ENCODE results near the gene USH1C. TPM values are rescaled to one million over a fixed set of nuclear protein-coding genes. Genes with fewer than 3 reads are reported as not detected.

Gene USH1C
- total RNA-seq, 1 donor from 2014 or later, result not detected

DNA sequence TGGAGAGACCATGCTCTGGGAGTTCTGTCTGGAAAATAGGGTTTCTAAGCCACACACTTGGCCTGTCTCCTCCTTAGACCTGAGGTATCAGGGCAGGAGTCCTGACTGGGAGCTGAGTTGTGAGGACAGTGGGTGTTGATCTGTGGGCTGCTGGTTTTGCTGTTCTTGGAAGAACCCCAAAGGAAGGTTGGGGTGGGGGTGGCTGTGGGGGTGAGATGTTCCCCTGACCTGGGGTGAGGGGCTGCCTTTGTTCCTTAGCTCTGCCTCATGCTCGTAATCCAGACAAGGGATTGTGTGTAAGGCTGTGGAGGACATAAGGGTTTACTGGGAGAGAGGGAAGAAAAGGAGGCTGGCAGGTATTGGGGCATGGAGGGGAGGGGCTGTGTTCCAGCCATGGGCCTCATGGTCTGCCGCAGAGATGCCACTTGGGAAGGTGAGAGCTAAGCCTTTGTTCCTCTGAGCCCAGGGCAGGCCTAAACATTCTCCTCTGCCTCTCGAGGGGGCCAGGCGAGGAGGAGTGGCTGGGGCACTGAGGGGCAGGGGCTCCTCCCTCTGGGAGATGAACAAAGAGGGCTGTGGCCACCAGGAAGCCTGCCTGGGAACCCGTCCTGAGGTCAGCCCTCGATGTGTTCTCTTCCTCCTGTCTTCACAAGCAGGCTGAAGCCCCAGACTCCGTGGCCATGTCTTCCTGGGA, 7.3 kb upstream of the USH1C start:
- DNase-seq (ENCODE audit: low spot score), result peak; percentile 69
- intact Hi-C loops (cut with DNase I), result no loop called here

DNA sequence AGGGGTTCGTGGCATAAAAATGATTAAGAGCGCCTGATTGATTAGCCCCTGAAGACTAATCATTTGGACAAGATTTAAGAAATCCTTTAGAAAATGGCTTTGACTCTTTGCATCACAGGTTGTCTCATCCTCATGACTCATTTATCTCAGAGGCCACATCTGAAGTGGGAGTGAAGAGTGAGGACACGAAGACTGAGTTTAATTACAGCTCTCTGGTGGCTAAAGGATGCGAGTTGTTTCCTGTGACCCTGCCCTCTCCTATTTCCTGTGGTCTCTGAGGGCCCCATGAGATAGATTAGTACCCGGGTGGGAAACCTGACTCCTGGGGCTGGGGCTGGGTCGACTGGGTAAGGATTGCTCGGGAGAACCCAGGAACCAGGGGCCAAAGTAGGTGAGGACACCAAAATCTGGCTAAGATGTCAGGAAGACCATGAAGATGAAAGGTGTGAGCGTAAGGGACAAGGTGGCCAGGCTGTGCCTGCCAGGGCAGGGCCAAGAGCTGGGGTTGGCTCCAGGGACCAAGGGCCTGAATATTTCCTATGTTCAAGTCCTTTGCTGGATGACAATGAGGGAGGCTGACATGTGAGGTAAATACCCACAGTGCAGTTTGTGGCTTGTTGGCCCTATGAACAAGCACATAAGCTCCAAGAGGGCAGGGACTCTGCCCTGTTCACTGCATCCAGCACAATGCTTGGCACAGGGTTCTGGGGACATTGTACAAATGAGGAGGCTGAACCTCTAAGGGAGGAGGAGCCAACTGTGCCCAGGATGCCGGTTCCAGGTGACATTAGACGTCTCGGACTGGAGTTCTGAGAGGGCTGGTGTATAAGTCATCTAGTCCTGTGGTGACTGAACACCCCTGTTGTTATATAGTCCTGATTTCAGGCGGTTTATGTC, 6.5 kb upstream of the USH1C start:
- DNase-seq (ENCODE audit: low spot score), result peak; percentile 56
- intact Hi-C loops (cut with DNase I), result no loop called here

DNA sequence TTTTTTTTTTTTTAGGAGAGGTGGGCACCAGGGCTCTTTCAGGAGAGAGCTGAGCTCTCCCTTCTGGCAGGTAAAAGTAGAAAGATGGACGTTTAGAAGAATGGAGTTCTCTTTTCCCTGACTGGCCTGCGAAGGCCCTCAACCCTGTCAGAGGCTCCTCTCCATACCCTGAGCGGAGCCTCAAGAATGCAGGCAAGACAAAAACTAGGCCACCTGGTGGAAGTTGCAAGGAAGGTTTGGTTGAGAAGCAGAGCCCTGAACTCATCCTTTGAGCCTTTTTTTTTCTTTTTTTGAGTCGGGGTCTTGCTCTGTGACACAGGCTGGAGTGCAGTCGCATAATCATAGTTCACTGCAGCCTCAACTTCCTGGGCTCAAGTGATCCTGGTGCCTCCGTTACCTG, 4.2 kb upstream of the USH1C start:
- no peak for DNase-seq (ENCODE audit: low spot score)
- intact Hi-C loops (cut with DNase I), result no loop called here

DNA sequence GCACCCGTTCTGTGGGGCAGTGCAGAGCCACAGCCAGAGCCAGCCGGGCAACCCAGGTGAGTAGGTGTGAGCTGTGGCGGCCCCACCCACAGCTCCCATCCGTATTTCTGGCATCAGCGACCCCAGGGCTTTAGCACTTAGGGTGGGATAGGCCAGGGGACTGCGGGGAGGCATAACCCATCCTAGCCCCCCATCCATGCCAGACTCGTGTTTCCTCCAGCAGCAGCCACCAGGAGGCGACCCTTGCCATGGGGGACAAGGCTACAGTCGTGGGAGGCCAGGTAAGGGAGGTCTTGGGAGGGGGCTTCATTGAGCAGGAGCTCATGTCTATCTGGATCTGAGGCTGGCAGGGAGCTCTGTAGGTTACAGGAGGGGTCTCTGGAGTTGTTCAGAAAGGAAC, 3.7 kb upstream of the USH1C start:
- intact Hi-C loops (cut with DNase I), result no loop called here
- DNase-seq (ENCODE audit: low spot score), result peak; percentile 75

DNA sequence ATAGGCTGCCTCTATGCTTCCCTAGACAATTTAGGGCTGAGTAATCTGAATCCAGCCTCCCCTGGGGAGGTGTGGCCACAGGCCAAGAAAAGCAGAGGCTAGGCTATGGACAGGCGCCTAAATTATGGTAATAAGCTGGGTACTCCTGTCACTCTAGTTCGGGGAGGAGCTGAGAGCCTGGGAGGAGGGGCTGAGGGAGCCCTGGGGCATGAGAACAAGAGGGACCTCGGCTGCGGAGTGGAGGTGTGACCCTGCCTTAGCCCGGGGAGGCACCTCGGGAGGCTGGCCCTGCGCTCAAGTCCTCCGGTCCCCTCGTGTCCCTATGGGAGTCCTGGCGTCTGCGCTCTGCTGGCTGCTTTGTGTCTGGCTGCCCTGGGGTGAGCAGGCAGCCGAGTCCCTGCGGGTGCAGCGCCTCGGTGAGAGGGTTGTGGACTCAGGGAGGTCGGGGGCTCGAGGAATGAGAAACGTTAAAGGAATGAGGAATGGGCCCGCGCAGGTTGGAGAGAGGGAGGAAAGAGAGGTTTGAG, 2.9 kb upstream of the USH1C start, which contains the start of gene OTOG:
Gene OTOG, plus strand, starts transcription at position 209 of the 527 bp plus-strand sequence. Its CDS starts 114 bp downstream, at position 323.
- peak; percentile 56 for DNase-seq (ENCODE audit: low spot score)
- intact Hi-C loops (cut with DNase I), result no loop called here

DNA sequence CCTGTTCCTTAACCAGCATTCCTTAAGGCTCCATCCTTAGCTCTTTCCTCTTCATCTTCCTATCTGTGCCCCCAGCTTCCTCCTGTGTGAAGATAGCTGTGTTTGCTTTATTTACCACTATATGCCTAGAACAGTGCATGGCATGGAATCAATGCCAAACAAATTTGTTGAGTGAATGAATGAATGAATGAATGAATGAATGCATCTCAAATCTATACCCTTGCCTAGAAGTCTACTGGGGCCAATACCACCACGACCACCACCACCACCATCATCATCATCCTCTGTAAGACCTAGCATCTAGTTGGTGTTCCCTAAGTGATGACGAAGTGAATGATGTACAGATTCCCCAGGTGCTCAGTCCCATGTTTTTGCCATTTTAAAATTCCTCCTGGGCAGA, 2.0 kb upstream of the USH1C start:
- no peak for DNase-seq (ENCODE audit: low spot score)
- intact Hi-C loops (cut with DNase I), result no loop called here

DNA sequence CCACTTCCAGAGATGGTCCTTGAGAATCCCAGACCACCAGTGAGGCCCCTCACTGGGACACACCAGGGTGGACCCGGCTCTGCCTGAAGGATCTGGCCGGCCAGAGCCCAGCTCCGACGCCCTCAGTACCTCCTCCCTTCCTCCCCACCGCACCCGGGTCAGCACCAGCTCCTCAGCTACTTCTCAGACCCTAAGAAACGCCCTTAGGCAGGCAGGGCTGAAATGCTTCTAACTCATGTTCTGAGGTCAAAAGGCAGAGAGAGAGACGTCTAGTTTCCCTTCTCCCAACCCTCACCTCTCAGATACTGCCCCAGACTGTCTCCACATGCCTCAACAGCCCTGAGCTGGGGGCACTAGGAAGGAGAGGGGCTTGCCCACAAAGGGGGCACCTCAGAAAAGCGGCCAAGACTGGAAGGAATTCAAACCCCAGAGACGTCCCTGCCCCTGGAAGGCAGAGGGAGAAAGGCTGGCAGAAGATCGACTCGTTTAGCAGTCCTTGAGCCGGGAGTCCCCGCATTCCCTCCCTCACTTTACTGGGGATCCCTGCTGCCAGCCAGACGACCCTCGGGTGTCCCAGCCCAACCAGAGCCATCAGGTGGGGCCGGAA, 539 bp downstream of the USH1C start:
- DNase-seq (ENCODE audit: low spot score), result peak; percentile 67
- intact Hi-C loops (cut with DNase I), result no loop called here

DNA sequence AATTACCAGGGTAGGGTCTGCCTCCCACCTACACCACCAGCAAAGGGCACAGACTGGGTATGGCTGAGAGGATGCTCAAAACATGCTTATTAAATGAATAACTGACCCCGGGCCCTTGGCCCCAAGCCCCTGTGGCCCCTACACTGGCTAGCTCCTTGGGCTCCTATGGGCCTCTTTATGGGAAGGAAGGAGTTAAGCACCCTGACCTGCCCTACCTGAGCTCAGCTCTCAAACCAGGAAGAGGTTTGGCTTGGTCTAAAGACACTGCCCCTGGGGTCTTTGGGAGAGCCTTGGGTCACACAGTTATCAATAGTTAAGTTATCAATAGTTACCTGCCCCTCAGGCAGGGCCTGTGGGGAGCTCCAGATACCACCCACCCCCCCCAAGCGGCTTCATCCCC, 1.2 kb downstream of the USH1C start:
- DNase-seq (ENCODE audit: low spot score), result no peak
- intact Hi-C loops (cut with DNase I), result no loop called here

DNA sequence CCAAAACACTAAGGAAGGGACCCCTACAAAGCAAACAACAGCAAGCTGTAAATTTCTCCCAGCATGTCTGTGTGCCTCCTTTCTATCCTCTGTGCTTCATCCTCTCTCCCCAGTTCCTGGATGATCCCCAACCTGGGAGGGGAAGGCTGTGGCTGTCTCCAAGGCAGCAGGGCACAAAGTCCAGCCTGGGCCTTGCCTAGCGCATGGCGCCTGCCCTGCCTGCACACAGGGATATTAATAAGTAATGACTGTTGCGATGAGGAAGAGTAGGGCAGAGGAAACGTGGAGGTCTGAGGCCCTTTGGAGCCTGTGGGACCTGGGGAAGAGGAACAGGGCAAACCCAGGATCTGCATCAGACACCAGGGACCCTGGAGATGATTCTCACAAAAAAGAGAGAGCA, 2.0 kb downstream of the USH1C start:
- intact Hi-C loops (cut with DNase I), result no loop called here
- DNase-seq (ENCODE audit: low spot score), result peak; percentile 61

DNA sequence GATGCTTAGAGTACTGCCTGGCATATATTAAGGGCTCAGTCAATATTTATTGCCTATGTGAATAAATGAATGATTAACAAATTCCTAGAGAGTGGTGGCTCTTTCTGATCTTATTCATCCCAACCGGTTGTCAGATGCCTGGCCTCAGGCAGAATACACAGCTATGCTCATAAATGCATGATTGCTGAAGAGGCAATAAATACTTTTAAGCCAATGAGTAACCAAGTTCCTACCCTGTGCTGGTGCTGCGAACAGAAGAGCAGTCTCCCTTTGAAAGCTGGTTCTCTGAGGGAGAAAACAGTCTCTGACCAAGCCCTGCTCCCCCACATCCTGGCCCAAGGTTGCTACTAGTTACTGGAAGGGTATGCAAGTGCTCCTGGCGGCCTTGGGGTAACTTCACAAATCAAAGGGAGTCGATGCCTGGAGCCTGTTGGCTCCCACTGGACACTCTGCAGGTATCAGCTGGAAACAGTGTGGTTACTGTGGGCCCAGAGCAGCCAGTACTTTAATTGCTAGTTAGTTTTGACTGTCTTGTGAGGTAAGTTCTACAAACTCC, 2.8 kb downstream of the USH1C start:
- intact Hi-C loops (cut with DNase I), result no loop called here
- DNase-seq (ENCODE audit: low spot score), result peak; percentile 51

DNA sequence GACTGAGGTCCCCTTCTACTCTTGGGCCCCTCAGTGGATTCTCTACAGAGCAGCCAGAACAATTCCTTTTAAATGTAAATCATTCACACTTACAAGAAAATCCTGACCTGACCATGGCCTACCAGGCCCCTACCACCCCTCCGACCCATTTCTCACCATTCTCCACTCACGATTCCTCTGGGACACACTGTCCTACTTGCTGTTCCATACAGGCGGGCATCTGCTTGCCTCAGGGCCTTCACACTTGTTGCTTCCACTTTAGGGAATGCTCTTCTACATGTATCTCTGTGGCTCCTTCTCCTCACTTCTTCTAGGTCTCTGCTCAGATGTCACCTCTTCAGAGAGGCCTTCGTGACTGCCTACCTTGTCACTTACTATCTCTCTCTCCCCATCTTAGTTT, 3.4 kb downstream of the USH1C start:
- no peak for DNase-seq (ENCODE audit: low spot score)
- intact Hi-C loops (cut with DNase I), result no loop called here

DNA sequence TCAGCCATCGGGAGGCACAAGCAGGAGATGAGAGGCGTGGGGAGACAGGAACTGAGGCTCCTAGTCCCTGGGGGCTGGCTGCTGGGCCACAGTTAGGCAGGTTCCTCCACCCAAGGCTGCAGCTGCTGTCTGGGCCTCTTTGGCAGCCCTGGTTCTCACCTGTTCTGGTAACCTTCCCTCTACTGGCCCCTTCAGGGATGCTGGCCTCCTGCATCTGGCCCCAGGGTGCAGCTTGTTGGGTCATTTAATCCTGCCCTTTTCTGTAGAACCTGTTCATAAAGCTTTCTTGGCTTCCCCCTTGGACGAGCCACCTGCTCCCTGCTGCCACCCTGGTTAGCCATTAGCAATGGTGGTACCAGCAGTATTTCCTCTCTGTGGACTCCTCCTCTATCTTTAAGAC, 5.5 kb downstream of the USH1C start:
- DNase-seq (ENCODE audit: low spot score), result no peak
- intact Hi-C loops (cut with DNase I), result no loop called here

DNA sequence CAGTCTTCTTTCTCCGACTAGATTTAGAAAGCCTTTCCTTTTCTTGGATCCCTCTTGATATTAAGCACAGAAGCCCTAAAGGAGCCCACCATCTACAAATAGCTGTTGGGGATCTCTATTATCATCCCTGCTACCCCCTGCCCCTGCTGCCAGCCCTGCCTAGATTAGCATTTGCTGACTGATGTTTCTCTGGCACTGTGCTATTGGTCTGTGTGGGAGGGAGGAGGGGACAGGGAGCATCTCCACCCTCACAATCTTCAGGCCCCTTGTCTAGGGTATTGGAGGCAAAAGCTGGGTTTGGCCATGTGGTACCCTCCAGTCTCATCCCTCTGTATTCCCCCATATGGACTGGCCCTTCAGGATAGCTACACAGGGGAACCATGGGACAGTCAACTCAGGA, 6.2 kb downstream of the USH1C start:
- intact Hi-C loops (cut with DNase I), result no loop called here
- DNase-seq (ENCODE audit: low spot score), result no peak

DNA sequence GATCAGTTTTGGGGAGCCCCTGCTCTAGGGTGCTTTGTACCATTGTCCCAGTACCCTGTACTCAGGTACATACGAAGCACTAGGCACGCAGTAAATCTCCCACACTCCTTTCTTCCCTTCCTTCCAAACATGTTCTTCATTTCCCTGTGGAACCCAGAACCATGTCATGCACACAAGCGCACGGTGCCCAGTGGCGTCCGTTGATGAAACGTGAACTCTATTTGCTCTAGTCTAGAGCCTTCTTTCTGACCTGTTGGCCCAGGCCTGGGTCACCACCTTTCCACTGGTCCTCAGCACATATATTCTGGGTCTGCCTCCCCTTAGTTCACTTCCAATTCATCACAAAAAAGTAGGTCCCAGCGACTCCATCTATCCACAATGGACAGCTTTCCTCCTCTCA, 7.0 kb downstream of the USH1C start:
- intact Hi-C loops (cut with DNase I), result no loop called here

DNA sequence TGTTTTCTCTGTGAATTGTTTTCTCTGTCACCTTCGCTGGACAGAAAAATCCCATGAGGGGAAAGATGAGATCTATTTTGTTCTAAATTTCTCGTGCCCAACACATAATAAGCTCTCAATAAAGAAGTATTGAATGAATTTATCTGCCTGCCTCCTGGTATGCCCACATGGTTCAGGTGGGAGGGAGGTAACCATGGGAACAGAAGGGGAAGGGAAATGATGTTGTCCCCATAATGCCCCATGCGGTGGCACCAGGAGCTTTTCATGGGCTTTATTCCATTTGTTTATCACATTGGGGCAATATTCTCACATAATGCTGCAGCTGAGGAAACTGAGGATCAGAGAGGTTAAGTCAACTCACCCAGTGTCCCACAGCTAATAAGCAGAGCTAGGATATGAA, 8.7 kb downstream of the USH1C start:
- no peak for DNase-seq (ENCODE audit: low spot score)
- intact Hi-C loops (cut with DNase I), result no loop called here

More for the DNA sequence above, 7.0 kb downstream of the USH1C start:
- no peak for DNase-seq (ENCODE audit: low spot score)

DNA sequence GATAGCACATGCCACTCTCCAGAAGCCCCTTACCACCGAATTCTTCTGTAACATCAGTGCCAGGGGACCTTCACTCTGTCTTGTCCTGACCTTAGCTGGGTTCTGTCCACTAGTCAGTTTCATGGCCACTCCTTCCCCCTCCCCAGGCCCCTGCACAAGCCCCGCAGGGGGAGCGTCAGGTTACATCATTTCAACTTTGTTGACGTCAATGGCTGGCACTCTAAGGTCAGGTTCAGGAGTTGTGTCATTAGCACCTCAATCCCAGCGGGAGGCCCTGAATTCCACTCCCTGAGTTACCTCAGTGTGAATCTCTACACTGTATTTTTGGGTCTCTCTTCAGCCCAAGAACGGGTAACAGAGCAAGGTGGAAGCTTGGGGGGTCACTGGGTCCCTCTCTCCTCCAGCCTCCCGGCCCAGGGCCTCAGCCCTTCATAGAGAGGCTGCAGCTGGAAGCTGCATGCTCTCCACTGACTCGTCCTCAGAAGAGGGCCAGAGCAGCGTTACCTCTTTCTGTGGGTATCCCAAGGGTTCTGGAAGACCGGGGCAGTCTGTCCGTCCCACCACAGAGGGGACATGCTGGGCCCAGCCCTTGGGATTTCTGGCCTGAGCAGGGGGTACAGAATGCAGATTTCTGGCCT, 10.3 kb downstream of the USH1C start:
- intact Hi-C loops (cut with DNase I), result no loop called here
- no peak for DNase-seq (ENCODE audit: low spot score)

DNA sequence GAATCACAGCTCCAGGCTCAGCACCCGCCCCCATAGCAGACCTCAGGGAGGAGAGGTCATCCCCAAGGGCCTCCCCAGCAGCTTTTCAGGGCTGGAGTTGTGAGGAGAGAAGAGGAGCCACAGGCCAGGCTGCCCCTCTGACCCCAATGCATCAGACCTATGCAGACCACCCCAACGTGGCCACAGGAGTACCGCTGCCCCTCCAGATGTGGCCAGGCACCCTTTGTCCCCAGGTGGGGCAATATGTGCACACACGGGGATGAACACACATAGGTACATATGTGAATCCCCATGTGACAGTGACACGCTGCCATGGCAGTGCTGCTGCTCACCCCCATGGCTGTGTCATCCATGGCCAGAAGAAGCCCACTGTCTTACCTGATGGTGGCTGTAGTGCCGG, 10.9 kb downstream of the USH1C start:
- no peak for DNase-seq (ENCODE audit: low spot score)
- intact Hi-C loops (cut with DNase I), result no loop called here

DNA sequence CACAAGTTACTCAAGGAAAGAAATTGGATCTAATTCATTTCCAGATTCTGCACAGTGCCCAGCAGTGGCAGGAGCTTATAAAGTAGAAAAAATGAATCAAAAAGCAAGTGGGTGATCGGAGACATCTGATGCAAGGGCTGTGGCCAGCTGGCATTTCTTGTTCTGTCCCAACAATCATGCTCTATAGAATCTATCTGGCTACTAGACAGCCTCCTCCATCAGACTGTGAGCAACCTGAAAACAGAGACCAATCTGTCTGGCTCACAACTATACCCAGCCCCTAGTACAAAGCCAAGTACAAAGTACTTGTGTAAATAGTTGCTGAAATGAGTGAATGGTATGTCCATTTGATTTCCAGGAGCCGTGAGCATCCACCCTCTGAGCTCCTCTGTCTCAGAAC, 11.4 kb downstream of the USH1C start:
- intact Hi-C loops (cut with DNase I), result no loop called here

DNA sequence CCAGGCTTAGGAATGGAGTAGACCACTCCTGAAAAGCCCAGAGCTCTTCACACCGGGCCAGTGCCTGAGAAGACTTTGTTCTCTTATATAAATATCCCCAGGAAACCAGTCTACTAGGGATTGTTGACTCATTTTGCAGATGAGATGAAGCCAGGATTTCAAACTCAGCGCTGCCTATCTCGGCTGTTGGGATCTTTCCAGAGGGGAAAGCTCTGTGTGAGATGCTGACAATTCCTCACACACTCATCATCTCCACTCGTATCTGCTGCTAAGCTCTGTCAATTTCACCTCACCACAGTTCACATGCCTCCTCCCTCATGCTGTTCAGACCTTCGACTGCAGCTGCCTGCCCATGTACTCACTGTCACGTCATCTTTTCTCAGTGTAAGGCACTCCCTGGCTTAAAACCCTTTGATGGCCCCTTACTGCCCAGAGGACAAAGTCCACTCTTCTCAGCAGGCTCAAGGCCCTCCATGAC, 12.5 kb downstream of the USH1C start:
- intact Hi-C loops (cut with DNase I), result no loop called here
- no peak for DNase-seq (ENCODE audit: low spot score)

More for the DNA sequence above, 11.4 kb downstream of the USH1C start:
- no peak for DNase-seq (ENCODE audit: low spot score)
